Breast epithelium (tissue), 4 donors: ENCODE results near the gene SF3A2. TPM values are rescaled to one million over a fixed set of nuclear protein-coding genes. Genes with fewer than 3 reads are reported as not detected.

ENCODE experiments used
- DNase-seq, 2 donors: peaks; one replicate each; pipeline ENCODE4 v3.0.0-alpha.2; 2019; ENCODE audit warnings: low spot score in 2 of 2
- H3K27ac ChIP-seq, 2 donors: fragments of 200-600 bp; sonication (generic) in 1 of 2; one replicate each; pipeline ENCODE4 v1.5.1; 2016 to 2019; ENCODE audit warnings: mild to moderate bottlenecking in 1 of 2
- H3K27me3 ChIP-seq, 2 donors: fragments of 200-600 bp; sonication (generic) in 1 of 2; one replicate each; pipeline versions ENCODE4 v1.5.1 to v1.6.0; 2017 to 2019; ENCODE audit warnings: control low read depth in 1 of 2, mild to moderate bottlenecking in 1 of 2
- H3K36me3 ChIP-seq: fragments of 200-600 bp; one replicate; pipeline ENCODE4 v1.5.1; 2019
- H3K4me1 ChIP-seq, 2 donors: fragments of 200-600 bp; sonication (generic); one replicate each; pipeline ENCODE4 v1.5.1; 2016 to 2019; ENCODE audit warnings: control low read depth in 1 of 2
- H3K4me3 ChIP-seq, 3 donors: fragments of 200-600 bp; sonication (generic); 1 replicate in 2 of 3; 2 replicates in 1 of 3; pipeline ENCODE4 v1.5.1; 2016 to 2019; ENCODE audit warnings: mild to moderate bottlenecking in 3 of 3, moderate library complexity in 2 of 3
- H3K9me3 ChIP-seq, 2 donors: fragments of 200-600 bp; sonication (generic) in 1 of 2; one replicate each; pipeline ENCODE4 v1.5.1; 2016 to 2019; ENCODE audit warnings: control low read depth in 1 of 2
- POLR2A ChIP-seq: fragments of 450-650 bp; IDR thresholded peaks from one replicate; pipeline ENCODE4 v1.6.1; 2016; ENCODE audit warnings: antibody characterized with exemption, mild to moderate bottlenecking, moderate library complexity
- POLR2AphosphoS5 ChIP-seq, 3 donors: sonication (generic); formaldehyde crosslinking; IDR thresholded peaks; one replicate each; pipeline ENCODE4 v1.6.1; 2017; ENCODE audit warnings: antibody characterized with exemption in 3 of 3
- intact Hi-C: fragments of 100-400 bp; cut with DNase I; formaldehyde crosslinking; loops from one replicate; pipeline ENCODE4 v1.15.1; 2023; ENCODE audit warnings: low total_unique reads
- total RNA-seq, 3 donors: library from RNA; depleted of rRNA; stranded (reverse); fragments of >200 nt; gene quantifications; one replicate each; pipeline ENCODE4 v1.1.0, GENCODE V29; 2016
- TF ChIP-seq, protein P1 (sequence below), 3 donors: fragments of 450-650 bp; IDR thresholded peaks; one replicate each; pipeline ENCODE4 v1.5.1; 2016 to 2017; ENCODE audit warnings: antibody characterized with exemption in 3 of 3, mild to moderate bottlenecking in 3 of 3, moderate library complexity in 3 of 3

The SF3A2 gene
- total RNA-seq, 3 donors from 2014 or later = 32.6 to 38.0 (median 33.3) TPM

DNA sequence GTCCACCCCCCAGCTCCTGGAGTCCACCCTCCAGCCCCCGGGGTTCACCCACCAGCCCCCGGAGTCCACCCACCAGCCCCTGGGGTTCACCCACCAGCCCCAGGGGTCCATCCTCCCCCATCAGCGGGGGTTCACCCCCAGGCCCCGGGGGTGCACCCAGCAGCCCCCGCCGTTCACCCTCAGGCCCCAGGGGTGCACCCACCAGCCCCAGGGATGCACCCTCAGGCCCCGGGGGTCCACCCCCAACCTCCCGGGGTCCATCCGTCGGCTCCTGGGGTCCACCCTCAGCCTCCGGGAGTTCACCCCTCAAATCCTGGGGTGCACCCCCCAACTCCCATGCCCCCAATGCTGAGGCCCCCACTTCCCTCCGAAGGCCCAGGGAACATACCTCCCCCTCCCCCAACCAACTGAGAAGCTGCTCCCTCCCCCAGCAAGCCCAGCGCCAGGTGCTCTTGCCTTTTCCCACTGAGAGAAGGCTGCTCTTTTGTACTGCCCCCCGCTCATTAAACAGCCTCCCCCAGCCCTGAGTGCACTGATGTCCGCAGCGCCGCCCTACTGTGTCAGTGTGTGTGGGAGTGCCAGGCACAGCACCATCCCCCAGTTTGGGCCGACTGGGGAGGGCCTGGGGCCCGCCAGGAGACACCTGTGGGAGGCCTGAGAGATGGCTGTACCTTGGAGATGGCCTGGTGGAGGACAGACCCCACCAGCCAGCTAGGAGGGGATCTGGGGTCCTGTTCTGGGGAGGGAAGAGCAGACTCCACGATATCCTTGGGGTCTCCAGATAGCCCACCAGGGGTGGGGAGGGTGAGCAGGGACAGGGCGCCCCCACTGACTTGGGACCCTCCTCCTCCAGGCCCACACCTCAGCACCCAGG, 11.7 kb downstream of the SF3A2 start:
- H3K27ac ChIP-seq = no peak overlapping the region
- H3K4me3 ChIP-seq = no peak overlapping the region
- H3K4me1 ChIP-seq = peaks cover 6 to 13% of the 10 kb centered on the region in 2 donors
- TF ChIP-seq, protein P1, sequence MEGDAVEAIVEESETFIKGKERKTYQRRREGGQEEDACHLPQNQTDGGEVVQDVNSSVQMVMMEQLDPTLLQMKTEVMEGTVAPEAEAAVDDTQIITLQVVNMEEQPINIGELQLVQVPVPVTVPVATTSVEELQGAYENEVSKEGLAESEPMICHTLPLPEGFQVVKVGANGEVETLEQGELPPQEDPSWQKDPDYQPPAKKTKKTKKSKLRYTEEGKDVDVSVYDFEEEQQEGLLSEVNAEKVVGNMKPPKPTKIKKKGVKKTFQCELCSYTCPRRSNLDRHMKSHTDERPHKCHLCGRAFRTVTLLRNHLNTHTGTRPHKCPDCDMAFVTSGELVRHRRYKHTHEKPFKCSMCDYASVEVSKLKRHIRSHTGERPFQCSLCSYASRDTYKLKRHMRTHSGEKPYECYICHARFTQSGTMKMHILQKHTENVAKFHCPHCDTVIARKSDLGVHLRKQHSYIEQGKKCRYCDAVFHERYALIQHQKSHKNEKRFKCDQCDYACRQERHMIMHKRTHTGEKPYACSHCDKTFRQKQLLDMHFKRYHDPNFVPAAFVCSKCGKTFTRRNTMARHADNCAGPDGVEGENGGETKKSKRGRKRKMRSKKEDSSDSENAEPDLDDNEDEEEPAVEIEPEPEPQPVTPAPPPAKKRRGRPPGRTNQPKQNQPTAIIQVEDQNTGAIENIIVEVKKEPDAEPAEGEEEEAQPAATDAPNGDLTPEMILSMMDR (IDR thresholded peaks at IDR 0.05) = no peak
- H3K9me3 ChIP-seq = no peaks in the 10 kb centered on the region
- no peak for DNase-seq
- peaks cover 18 to 43% of the 10 kb centered on the region in 2 donors for H3K27me3 ChIP-seq
- peaks cover 27% of the 10 kb centered on the region for H3K36me3 ChIP-seq
- intact Hi-C loops = loop anchor here (5.0 kb wide), 1 partner anchor 584 kb away; no protein-coding TSS in a partner anchor

DNA sequence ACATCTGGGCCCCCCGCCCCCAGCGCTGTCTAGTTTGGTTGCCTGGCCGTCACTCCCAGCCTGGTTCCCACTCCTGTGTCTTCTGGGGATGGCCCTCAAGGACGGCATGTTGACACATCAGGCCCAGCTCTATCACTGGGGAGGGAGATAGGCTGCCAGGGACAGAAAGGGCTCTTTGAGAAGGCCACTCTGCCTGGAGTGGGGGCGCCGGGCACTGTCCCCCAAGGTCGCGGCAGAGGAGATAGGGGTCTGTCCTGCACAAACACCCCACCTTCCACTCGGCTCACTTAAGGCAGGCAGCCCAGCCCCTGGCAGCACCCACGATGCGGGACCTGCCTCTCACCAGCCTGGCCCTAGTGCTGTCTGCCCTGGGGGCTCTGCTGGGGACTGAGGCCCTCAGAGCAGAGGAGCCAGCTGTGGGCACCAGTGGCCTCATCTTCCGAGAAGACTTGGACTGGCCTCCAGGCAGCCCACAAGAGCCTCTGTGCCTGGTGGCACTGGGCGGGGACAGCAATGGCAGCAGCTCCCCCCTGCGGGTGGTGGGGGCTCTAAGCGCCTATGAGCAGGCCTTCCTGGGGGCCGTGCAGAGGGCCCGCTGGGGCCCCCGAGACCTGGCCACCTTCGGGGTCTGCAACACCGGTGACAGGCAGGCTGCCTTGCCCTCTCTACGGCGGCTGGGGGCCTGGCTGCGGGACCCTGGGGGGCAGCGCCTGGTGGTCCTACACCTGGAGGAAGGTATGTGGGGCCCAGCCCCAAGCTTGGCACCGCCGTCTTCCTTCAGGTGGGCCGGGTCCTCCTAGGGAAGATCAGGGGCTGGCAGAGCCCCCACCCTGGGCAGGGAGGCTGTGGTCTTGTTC, 12.6 kb downstream of the SF3A2 start, which contains the start of gene AMH:
Gene AMH, plus strand, starts transcription at position 314 of the 857 bp plus-strand sequence. Its CDS starts 10 bp downstream, at position 324.
- intact Hi-C loops = loop anchor here (5.0 kb wide), 1 partner anchor 583 kb away; no protein-coding TSS in a partner anchor
- TF ChIP-seq, protein P1 (IDR thresholded peaks at IDR 0.05) = no peak
- TF ChIP-seq POLR2A (no peak), POLR2AphosphoS5 (IDR thresholded peaks at IDR 0.05) (no peak)
- Histone ChIP-seq H3K27me3 (peaks cover 22 to 48% of the 10 kb centered on the region in 2 donors), H3K9me3 (no peaks in the 10 kb centered on the region), H3K36me3 (peaks cover 21% of the 10 kb centered on the region), H3K27ac (no peak within 1 kb of the TSS), H3K4me3 (peak within 1 kb of the TSS in 1 of 3 donors; percentile 5), H3K4me1 (peaks cover 6 to 13% of the 10 kb centered on the region in 2 donors)
- DNase-seq = no peak

DNA sequence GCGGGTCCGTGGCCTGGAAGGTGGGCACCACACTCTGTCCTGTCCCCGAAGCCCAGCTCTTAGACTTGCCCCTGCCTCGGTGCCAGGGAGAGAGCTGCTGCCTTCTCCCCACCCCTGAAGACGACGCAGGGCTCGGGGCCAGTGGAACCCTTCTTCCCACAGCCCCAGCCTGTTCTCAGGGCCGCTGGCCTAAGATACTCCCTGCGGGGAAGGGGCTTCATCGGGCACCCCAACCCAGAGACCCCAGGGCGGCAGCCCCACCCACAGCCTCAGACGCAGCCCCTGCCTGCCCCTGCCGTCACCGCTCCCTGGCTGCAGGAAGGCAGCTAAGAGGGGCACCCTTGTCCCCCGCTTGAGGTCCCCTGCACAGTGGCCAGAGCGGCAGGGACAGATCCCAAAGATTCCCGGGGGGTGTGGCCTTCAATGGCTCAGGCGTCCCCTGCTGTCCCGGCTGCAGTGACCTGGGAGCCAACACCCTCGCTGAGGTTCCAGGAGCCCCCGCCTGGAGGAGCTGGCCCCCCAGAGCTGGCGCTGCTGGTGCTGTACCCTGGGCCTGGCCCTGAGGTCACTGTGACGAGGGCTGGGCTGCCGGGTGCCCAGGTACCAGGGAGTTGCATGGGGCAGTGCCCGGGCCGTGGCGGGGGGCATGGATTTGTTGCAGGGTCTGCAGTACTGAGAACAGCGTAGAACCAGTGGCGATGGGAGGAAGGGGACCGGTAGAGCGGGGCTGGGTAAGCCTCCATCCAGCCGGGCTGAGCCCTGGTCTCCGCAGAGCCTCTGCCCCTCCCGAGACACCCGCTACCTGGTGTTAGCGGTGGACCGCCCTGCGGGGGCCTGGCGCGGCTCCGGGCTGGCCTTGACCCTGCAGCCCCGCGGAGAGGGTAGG, 13.5 kb downstream of the SF3A2 start:
- Histone ChIP-seq H3K4me1 (peaks cover 6 to 13% of the 10 kb centered on the region in 2 donors), H3K27me3 (peaks cover 22 to 48% of the 10 kb centered on the region in 2 donors), H3K36me3 (peaks cover 18% of the 10 kb centered on the region), H3K27ac (no peak overlapping the region), H3K9me3 (no peaks in the 10 kb centered on the region), H3K4me3 (peak overlapping the region in 1 of 3 donors; percentile 59)
- intact Hi-C loops = loop anchor here (5.0 kb wide), 1 partner anchor 582 kb away; no protein-coding TSS in a partner anchor
- TF ChIP-seq, protein P1 (IDR thresholded peaks at IDR 0.05) = peak in 1 of 3 donors; percentile 8
- TF ChIP-seq POLR2A (no peak), POLR2AphosphoS5 (IDR thresholded peaks at IDR 0.05) (no peak)
- no peak for DNase-seq

DNA sequence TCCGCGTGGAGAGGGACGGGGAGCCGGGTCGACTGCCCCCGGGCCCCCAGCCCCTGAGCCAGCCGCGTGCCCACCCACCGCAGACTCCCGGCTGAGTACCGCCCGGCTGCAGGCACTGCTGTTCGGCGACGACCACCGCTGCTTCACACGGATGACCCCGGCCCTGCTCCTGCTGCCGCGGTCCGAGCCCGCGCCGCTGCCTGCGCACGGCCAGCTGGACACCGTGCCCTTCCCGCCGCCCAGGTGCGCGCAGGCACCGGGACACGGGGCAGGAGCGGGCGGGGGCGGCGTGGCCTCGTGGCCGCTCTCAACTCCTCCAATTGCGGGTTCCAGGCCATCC, 14.1 kb downstream of the SF3A2 start:
- intact Hi-C loops = no loop called here
- Histone ChIP-seq H3K4me3 (peak overlapping the region in 1 of 3 donors; percentile 59), H3K27ac (no peak overlapping the region), H3K36me3 (peaks cover 12% of the 10 kb centered on the region), H3K27me3 (peaks cover 22 to 48% of the 10 kb centered on the region in 2 donors), H3K4me1 (peaks cover 6 to 13% of the 10 kb centered on the region in 2 donors), H3K9me3 (no peaks in the 10 kb centered on the region)
- TF ChIP-seq POLR2A = no peak
- TF ChIP-seq, protein P1 (IDR thresholded peaks at IDR 0.05) = no peak
- no peak for TF ChIP-seq POLR2AphosphoS5 (IDR thresholded peaks at IDR 0.05)
- DNase-seq = no peak
